ENCODE data around the gene C1R.

- TF ChIP-seq CTCF (conservative IDR thresholded peaks at IDR 0.05; ENCODE audit: low read length) (no peak), EZH2phosphoT487 (IDR thresholded peaks at IDR 0.05; ENCODE audit: borderline replicate concordance, low read depth, low read length) (no peak)
These were observed 31.8 kb downstream of the C1R start, which contains the start of gene C1S for GRCh38 chr12:7060353-7060954.
